HFFc6 (cell line): Measurements from ENCODE around the gene SAP30BP. TPM values are rescaled to one million over a fixed set of nuclear protein-coding genes. Genes with fewer than 3 reads are reported as not detected.

Experiments
- DNase-seq: peaks from one replicate; pipeline ENCODE4 v3.0.0-alpha.2; 2018
- H3K27ac Mint-ChIP-seq: 2 replicates; pipeline ENCODE4 v1.8.0; 2020; ENCODE audit warnings: mild to moderate bottlenecking, mixed read lengths
- H3K27me3 Mint-ChIP-seq: 2 replicates; pipeline ENCODE4 v1.8.0; 2021; ENCODE audit warnings: mild to moderate bottlenecking, moderate library complexity, mixed read lengths; ENCODE audit not compliant: insufficient read depth
- H3K36me3 Mint-ChIP-seq: 2 replicates; pipeline ENCODE4 v1.8.0; 2021; ENCODE audit warnings: low read depth, mixed read lengths
- H3K4me1 Mint-ChIP-seq: 2 replicates; pipeline ENCODE4 v1.8.0; 2020; ENCODE audit warnings: low read depth, mixed read lengths
- H3K4me3 Mint-ChIP-seq: 2 replicates; pipeline ENCODE4 v1.8.0; 2020; ENCODE audit warnings: mild to moderate bottlenecking, moderate library complexity, mixed read lengths
- H3K9me3 Mint-ChIP-seq: 2 replicates; pipeline ENCODE4 v1.8.0; 2020; ENCODE audit warnings: mild to moderate bottlenecking, mixed read lengths
- total RNA-seq, 6 experiments: library from RNA; stranded (reverse); fragmentation: NEBNext Ultra II Directional; extraction: Animal tissue kit (Norgen Biotek cat#: 25700); gene quantifications; 2 replicates in 1 of 6; 3 replicates in 5 of 6; pipeline ENCODE4 v1.2.3, GENCODE V29; 2021
- TF ChIP-seq, protein P1 (sequence below): fragments of 200-600 bp; sonication (generic); IDR thresholded peaks from 2 replicates; pipeline ENCODE4 v1.5.0; 2021; ENCODE audit warnings: antibody characterized with exemption, mild to moderate bottlenecking

Gene SAP30BP
- total RNA-seq, 6 experiments from 2014 or later: 68.4 to 81.5 (median 71.4) TPM

GRCh38 chr17:75622771-75623273 is 44.3 kb upstream of the SAP30BP start:
- H3K27ac Mint-ChIP-seq: no peak overlapping the region
- TF ChIP-seq, protein P1, sequence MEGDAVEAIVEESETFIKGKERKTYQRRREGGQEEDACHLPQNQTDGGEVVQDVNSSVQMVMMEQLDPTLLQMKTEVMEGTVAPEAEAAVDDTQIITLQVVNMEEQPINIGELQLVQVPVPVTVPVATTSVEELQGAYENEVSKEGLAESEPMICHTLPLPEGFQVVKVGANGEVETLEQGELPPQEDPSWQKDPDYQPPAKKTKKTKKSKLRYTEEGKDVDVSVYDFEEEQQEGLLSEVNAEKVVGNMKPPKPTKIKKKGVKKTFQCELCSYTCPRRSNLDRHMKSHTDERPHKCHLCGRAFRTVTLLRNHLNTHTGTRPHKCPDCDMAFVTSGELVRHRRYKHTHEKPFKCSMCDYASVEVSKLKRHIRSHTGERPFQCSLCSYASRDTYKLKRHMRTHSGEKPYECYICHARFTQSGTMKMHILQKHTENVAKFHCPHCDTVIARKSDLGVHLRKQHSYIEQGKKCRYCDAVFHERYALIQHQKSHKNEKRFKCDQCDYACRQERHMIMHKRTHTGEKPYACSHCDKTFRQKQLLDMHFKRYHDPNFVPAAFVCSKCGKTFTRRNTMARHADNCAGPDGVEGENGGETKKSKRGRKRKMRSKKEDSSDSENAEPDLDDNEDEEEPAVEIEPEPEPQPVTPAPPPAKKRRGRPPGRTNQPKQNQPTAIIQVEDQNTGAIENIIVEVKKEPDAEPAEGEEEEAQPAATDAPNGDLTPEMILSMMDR: no peak
- no peak for DNase-seq
- H3K4me1 Mint-ChIP-seq: peaks cover 10% of the 10 kb centered on the region
- H3K27me3 Mint-ChIP-seq: peaks cover 6% of the 10 kb centered on the region; the same call in 1 of the 2 replicates
- no peaks in the 10 kb centered on the region for H3K9me3 Mint-ChIP-seq
- H3K4me3 Mint-ChIP-seq: no peak overlapping the region
- no peaks in the 10 kb centered on the region for H3K36me3 Mint-ChIP-seq

DNA sequence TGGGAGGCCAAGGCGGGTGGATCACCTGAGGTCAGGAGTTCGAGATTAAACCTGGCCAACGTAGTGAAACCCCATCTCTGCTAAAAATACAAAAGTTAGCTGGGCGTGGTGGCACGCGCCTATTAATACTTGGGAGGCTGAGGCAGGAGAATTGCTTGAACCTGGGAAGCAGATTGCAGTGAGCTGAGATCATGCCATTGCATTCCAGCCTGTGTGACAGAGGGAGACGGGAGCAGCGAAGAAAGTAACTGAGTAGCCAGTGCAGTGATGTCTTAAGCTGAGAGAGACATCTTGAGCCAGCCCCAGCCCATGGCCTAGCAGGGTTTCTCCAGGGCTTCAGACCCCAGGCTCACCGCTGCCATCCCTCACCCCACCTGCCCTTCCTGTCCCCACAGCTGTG is 43.8 kb upstream of the SAP30BP start:
- peaks cover 6% of the 10 kb centered on the region; the same call in 1 of the 2 replicates for H3K27me3 Mint-ChIP-seq
- no peaks in the 10 kb centered on the region for H3K36me3 Mint-ChIP-seq
- no peak overlapping the region for H3K4me3 Mint-ChIP-seq
- peak; percentile 32 for DNase-seq
- H3K27ac Mint-ChIP-seq: no peak overlapping the region
- no peaks in the 10 kb centered on the region for H3K9me3 Mint-ChIP-seq
- TF ChIP-seq, protein P1: no peak
- H3K4me1 Mint-ChIP-seq: peaks cover 10% of the 10 kb centered on the region

GRCh38 chr17:75624021-75624420 is 43.1 kb upstream of the SAP30BP start:
- DNase-seq: no peak
- Mint-ChIP-seq H3K4me3 (no peak overlapping the region), H3K9me3 (no peaks in the 10 kb centered on the region), H3K4me1 (peaks cover 10% of the 10 kb centered on the region), H3K27ac (no peak overlapping the region), H3K27me3 (peaks cover 6% of the 10 kb centered on the region; the same call in 1 of the 2 replicates), H3K36me3 (no peaks in the 10 kb centered on the region)
- TF ChIP-seq, protein P1: no peak

DNA sequence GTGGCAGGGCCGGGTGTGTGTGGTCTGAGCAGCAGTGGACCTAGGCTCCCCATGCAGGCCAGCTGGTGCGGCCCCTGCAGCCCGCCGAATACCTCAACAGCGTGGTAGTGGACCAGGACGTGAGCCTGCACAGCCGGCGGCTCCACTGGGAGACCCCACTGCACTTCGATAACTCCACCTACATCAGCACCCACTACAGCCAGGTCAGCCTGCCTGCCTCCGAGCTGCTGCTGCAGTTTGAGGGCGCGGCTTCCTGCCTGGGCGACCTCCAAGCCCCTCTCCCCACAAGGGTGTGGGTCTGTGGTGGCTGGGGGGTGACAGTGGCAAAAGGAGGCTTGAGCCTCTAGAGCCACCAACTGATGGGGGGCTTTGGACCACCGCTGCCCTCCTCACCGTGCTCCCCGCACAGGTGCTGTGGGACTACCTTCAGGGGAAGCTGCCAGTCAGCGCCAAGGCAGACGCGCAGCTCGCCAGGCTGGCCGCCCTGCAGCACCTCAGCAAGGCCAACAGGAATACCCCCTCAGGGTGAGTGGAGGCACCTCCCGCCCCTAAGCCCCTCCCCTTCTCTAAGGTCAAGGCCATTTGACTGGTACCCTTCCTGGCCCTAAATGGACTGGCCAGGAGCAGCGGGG is 42.3 kb upstream of the SAP30BP start:
- Mint-ChIP-seq H3K4me3 (no peak overlapping the region), H3K9me3 (no peaks in the 10 kb centered on the region), H3K27me3 (peaks cover 6% of the 10 kb centered on the region; the same call in 1 of the 2 replicates), H3K36me3 (no peaks in the 10 kb centered on the region), H3K27ac (no peak overlapping the region), H3K4me1 (peaks cover 10% of the 10 kb centered on the region)
- DNase-seq: no peak
- TF ChIP-seq, protein P1: no peak

GRCh38 chr17:75625813-75626486 is 41.2 kb upstream of the SAP30BP start:
- no peaks in the 10 kb centered on the region for H3K36me3 Mint-ChIP-seq
- no peak for DNase-seq
- no peak overlapping the region for H3K27ac Mint-ChIP-seq
- peaks cover 10% of the 10 kb centered on the region for H3K4me1 Mint-ChIP-seq
- no peaks in the 10 kb centered on the region for H3K9me3 Mint-ChIP-seq
- TF ChIP-seq, protein P1: peak; percentile 78
- no peak overlapping the region for H3K4me3 Mint-ChIP-seq
- H3K27me3 Mint-ChIP-seq: peaks cover 4% of the 10 kb centered on the region; the same call in 1 of the 2 replicates
